ENCODE measurements around the gene MTMR12.

- TF ChIP-seq CTCF (IDR thresholded peaks at IDR 0.05; ENCODE audit: borderline replicate concordance, extremely low read depth, low read length, poor library complexity, severe bottlenecking) = no peak
- TF ChIP-seq EZH2 (IDR thresholded peaks at IDR 0.05; ENCODE audit: borderline replicate concordance, low read depth, low read length, severe bottlenecking) = no peak
Observed at GRCh38 chr5:32342656-32343055, 29.9 kb upstream of the MTMR12 start.
